Measurements from ENCODE around the gene KANSL1.

KANSL1 gene

DNA sequence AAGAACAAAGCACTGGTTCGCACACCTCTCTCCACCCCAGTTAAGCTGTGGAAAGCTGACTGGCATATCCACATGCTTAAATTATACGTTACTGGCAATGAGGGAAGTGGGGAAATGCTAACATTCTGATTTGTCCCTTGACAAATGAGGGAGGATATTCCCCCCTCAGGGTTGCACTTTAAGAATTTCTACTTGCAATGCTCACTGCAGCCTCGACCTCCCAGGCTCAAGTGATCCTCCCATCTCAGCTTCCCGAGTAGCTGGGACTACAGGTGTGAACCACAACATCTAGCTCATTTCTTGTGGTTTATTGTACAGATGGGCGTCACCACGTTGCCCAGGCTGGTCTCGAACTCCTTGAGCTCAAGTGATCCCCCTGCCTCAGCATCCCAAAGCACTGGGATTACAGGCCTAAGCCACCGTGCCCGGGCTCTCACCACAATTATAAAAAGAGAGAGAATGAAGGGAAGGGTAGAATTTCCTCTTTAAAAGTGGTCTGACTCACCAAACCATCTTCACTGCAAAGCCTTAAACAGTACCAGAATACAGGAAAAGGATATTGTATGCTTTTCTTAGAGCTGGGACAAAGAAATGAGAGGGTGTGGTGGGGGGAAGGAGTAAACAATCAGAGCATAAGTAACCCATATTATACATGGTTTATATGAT lies 38.9 kb downstream of the KANSL1 start:
- Histone ChIP-seq H3K4me3 (ENCODE audit: control insufficient read depth in 1 of 7, extremely low read depth in 1 of 7, insufficient read depth in 4 of 7, low read depth in 2 of 7, low read length in 6 of 7) (no peak overlapping the region), H3K27ac (ENCODE audit: insufficient read depth in 1 of 2, low read depth in 1 of 2, low read length in 2 of 2, poor library complexity in 1 of 2, severe bottlenecking in 2 of 2) (no peak overlapping the region), H3K4me1 (ENCODE audit: control extremely low read depth in 1 of 4, control insufficient read depth in 4 of 4, insufficient read depth in 4 of 4, low read length in 3 of 4) (peaks cover 8 to 65% (median 28%) of the 10 kb centered on the region in 4 experiments), H3K9me3 (ENCODE audit: control extremely low read depth in 1 of 5, control insufficient read depth in 4 of 5, insufficient read depth in 2 of 5, low read depth in 1 of 5, low read length in 4 of 5) (no peaks in the 10 kb centered on the region), H3K36me3 (ENCODE audit: control insufficient read depth in 4 of 4, insufficient read depth in 4 of 4, low read length in 3 of 4) (peaks cover 0 to 2% (median 0%) of the 10 kb centered on the region in 4 experiments), H3K27me3 (replicated peaks in 2 of 5; ENCODE audit: control insufficient read depth in 4 of 5, insufficient read depth in 5 of 5, low read length in 4 of 5) (no peaks in the 10 kb centered on the region)
- POLR2A ChIA-PET: no interaction called here
- CTCF ChIA-PET: interaction anchor here (1.0 to 1.5 kb wide), 7 partner anchors 9 to 64 kb away, joined by 3 to 7 read pairs (median 4); no protein-coding TSS in a partner anchor
- WGBS (ENCODE audit: insufficient coverage): 47% methylated on average over 7 of the region's 9 CpGs
- DNase-seq: peak in 2 of 3 donors; percentile 62 to 73

DNA sequence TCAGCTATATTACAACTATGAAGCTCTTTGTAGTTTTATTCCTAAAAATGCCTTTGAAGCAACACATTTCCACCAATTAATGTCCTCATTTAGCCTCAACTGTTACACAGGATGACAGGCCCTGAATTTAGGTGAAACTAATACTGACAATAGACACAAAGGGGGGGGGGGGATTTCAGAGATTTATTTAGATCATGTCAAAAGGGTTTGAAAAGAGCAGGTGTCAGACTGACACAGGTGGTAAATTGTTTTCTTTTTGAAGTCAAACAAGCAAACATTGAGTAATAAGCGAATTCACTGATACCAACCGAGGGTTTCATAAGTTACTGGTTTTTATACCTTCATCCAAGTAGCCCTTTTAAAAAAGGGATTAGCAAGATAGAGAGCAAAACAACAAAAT lies 40.8 kb downstream of the KANSL1 start:
- H3K27ac ChIP-seq (ENCODE audit: insufficient read depth in 1 of 2, low read depth in 1 of 2, low read length in 2 of 2, poor library complexity in 1 of 2, severe bottlenecking in 2 of 2): no peak overlapping the region
- DNase-seq: no peak
- no peaks in the 10 kb centered on the region for H3K27me3 ChIP-seq (replicated peaks in 2 of 5; ENCODE audit: control insufficient read depth in 4 of 5, insufficient read depth in 5 of 5, low read length in 4 of 5)
- WGBS (ENCODE audit: insufficient coverage): 83% methylated on average over 1 of the region's 2 CpGs
- ChIA-PET POLR2A (no interaction called here), CTCF (interaction anchor here (0.9 to 1.1 kb wide), 2 partner anchors 9 to 20 kb away, joined by 3 to 6 read pairs; no protein-coding TSS in a partner anchor)
- H3K36me3 ChIP-seq (ENCODE audit: control insufficient read depth in 4 of 4, insufficient read depth in 4 of 4, low read length in 3 of 4): no peaks in the 10 kb centered on the region
- H3K9me3 ChIP-seq (ENCODE audit: control extremely low read depth in 1 of 5, control insufficient read depth in 4 of 5, insufficient read depth in 2 of 5, low read depth in 1 of 5, low read length in 4 of 5): no peaks in the 10 kb centered on the region
- H3K4me3 ChIP-seq (ENCODE audit: control insufficient read depth in 1 of 7, extremely low read depth in 1 of 7, insufficient read depth in 4 of 7, low read depth in 2 of 7, low read length in 6 of 7): no peak overlapping the region
- H3K4me1 ChIP-seq (ENCODE audit: control extremely low read depth in 1 of 4, control insufficient read depth in 4 of 4, insufficient read depth in 4 of 4, low read length in 3 of 4): peaks cover 8 to 73% (median 26%) of the 10 kb centered on the region in 4 experiments

DNA sequence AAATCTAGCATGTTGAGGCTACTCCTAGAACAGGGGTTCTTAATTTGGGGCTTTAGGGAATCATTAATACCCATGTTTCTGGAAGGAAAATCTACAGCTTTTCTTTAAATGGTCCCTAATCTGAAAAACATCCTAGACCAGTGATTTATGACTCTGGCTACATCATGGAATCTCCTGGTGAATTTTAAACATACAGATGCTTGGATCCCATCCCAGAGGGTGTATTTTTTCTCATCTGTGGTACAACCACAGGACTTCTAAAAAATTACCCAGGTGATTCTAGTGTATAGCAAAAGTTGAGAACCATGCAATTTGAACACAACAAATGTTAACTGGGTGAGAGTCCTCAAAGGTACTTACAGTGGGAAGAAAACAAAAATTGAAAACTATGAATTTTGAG lies 41.5 kb downstream of the KANSL1 start:
- CTCF ChIA-PET: interaction anchor here (1.1 kb wide), 1 partner anchor 9 kb away, joined by 6 read pairs; no protein-coding TSS in a partner anchor
- no peak for DNase-seq
- no peaks in the 10 kb centered on the region for H3K9me3 ChIP-seq (ENCODE audit: control extremely low read depth in 1 of 5, control insufficient read depth in 4 of 5, insufficient read depth in 2 of 5, low read depth in 1 of 5, low read length in 4 of 5)
- H3K27me3 ChIP-seq (replicated peaks in 2 of 5; ENCODE audit: control insufficient read depth in 4 of 5, insufficient read depth in 5 of 5, low read length in 4 of 5): no peaks in the 10 kb centered on the region
- no peak overlapping the region for H3K27ac ChIP-seq (ENCODE audit: insufficient read depth in 1 of 2, low read depth in 1 of 2, low read length in 2 of 2, poor library complexity in 1 of 2, severe bottlenecking in 2 of 2)
- H3K4me1 ChIP-seq (ENCODE audit: control extremely low read depth in 1 of 4, control insufficient read depth in 4 of 4, insufficient read depth in 4 of 4, low read length in 3 of 4): peaks cover 8 to 72% (median 23%) of the 10 kb centered on the region in 4 experiments
- H3K4me3 ChIP-seq (ENCODE audit: control insufficient read depth in 1 of 7, extremely low read depth in 1 of 7, insufficient read depth in 4 of 7, low read depth in 2 of 7, low read length in 6 of 7): no peak overlapping the region
- H3K36me3 ChIP-seq (ENCODE audit: control insufficient read depth in 4 of 4, insufficient read depth in 4 of 4, low read length in 3 of 4): no peaks in the 10 kb centered on the region
- POLR2A ChIA-PET: no interaction called here

DNA sequence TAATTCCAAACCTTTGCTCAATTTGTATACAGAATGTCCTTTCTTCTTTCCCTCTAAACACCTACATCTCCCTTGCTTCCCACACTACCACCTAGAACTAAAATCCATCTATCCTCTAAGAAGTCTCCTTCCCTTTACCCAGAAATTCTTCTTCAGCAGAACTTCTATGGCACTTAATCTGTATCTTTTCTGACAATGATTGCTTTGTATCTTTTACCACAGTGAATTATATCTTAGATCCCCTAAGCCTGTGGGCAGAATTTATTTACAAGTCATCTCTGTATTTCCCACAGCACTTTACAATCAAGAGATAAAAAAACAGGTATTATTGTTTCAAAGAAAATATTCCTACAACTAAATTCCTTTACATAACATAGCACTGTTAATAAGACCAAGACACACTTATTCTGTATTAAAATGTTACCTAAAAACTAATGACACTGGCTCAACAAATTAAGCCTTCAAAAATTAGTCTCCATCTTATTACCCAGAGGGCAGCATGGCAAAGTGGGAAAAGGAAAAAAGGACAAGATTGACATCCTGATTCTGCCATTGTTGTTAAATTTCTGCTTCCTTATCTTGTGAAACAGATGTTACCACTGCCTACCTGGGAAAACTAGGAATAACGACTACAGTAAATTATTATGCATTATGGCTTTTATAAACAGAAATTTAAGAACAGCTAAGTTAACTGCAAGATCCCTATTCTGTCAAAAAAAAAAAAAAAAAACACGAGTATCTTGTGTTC lies 42.8 kb downstream of the KANSL1 start:
- Histone ChIP-seq H3K36me3 (ENCODE audit: control insufficient read depth in 4 of 4, insufficient read depth in 4 of 4, low read length in 3 of 4) (no peaks in the 10 kb centered on the region), H3K4me3 (ENCODE audit: control insufficient read depth in 1 of 7, extremely low read depth in 1 of 7, insufficient read depth in 4 of 7, low read depth in 2 of 7, low read length in 6 of 7) (no peak overlapping the region), H3K4me1 (ENCODE audit: control extremely low read depth in 1 of 4, control insufficient read depth in 4 of 4, insufficient read depth in 4 of 4, low read length in 3 of 4) (peaks cover 8 to 78% (median 19%) of the 10 kb centered on the region in 4 experiments), H3K9me3 (ENCODE audit: control extremely low read depth in 1 of 5, control insufficient read depth in 4 of 5, insufficient read depth in 2 of 5, low read depth in 1 of 5, low read length in 4 of 5) (no peaks in the 10 kb centered on the region), H3K27me3 (replicated peaks in 2 of 5; ENCODE audit: control insufficient read depth in 4 of 5, insufficient read depth in 5 of 5, low read length in 4 of 5) (no peaks in the 10 kb centered on the region), H3K27ac (ENCODE audit: insufficient read depth in 1 of 2, low read depth in 1 of 2, low read length in 2 of 2, poor library complexity in 1 of 2, severe bottlenecking in 2 of 2) (no peak overlapping the region)
- POLR2A ChIA-PET: no interaction called here
- CTCF ChIA-PET: interaction anchor here (0.6 to 0.7 kb wide), 2 partner anchors 17 to 1133 kb away, joined by 3 to 4 read pairs; no protein-coding TSS in a partner anchor
- WGBS (ENCODE audit: insufficient coverage): no CpG with 5 or more reads among the region's 2 CpGs
- DNase-seq: no peak

DNA sequence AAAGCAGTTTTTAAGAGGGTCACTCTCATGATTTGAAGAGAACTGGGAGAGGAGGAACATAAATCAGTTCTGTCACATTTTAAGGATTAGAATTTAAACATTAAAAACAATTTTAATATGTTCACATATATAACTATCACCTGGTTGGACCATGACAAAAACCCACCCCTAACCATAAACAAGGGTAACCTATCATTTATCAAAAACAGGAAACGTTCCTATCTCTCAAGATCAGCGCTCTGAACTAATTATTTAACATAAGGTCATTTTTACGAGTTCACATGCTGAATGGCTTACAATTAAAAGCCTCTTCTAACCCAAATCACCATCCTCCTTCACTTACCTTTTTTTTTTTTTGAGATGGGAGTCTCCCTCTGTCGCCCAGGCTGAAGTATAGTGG lies 45.0 kb downstream of the KANSL1 start:
- peaks cover 3 to 66% (median 7%) of the 10 kb centered on the region in 4 experiments for H3K4me1 ChIP-seq (ENCODE audit: control extremely low read depth in 1 of 4, control insufficient read depth in 4 of 4, insufficient read depth in 4 of 4, low read length in 3 of 4)
- H3K36me3 ChIP-seq (ENCODE audit: control insufficient read depth in 4 of 4, insufficient read depth in 4 of 4, low read length in 3 of 4): no peaks in the 10 kb centered on the region
- H3K27me3 ChIP-seq (replicated peaks in 2 of 5; ENCODE audit: control insufficient read depth in 4 of 5, insufficient read depth in 5 of 5, low read length in 4 of 5): no peaks in the 10 kb centered on the region
- ChIA-PET CTCF (no interaction called here), POLR2A (no interaction called here)
- DNase-seq: no peak
- H3K27ac ChIP-seq (ENCODE audit: insufficient read depth in 1 of 2, low read depth in 1 of 2, low read length in 2 of 2, poor library complexity in 1 of 2, severe bottlenecking in 2 of 2): peak overlapping the region in 1 of 2 experiments; percentile 8
- no peaks in the 10 kb centered on the region for H3K9me3 ChIP-seq (ENCODE audit: control extremely low read depth in 1 of 5, control insufficient read depth in 4 of 5, insufficient read depth in 2 of 5, low read depth in 1 of 5, low read length in 4 of 5)
- no peak overlapping the region for H3K4me3 ChIP-seq (ENCODE audit: control insufficient read depth in 1 of 7, extremely low read depth in 1 of 7, insufficient read depth in 4 of 7, low read depth in 2 of 7, low read length in 6 of 7)
- WGBS (ENCODE audit: insufficient coverage): 54% methylated on average over 3 of the region's 4 CpGs

DNA sequence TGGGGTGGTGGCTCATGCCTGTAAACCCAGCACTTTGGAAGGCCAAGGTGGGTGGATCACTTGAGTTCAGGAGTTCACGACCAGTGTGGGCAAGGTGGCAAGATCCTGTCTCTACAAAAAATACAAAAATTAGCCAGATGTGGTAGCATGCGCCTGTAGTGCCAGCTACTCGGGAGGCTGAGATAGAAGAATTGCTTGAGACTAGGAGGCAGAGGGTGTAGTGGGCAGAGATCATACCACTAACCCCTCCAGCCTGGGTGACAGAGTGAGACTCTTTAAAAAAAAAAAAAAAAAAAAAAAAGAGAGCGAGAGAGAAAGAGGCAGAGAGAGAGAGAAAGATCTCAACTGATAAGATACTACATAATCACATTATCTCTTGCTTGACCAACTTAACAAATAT lies 45.9 kb downstream of the KANSL1 start:
- POLR2A ChIA-PET: no interaction called here
- 89% methylated on average over 1 of the region's 4 CpGs for WGBS (ENCODE audit: insufficient coverage)
- peaks cover 3 to 61% (median 4%) of the 10 kb centered on the region in 4 experiments for H3K4me1 ChIP-seq (ENCODE audit: control extremely low read depth in 1 of 4, control insufficient read depth in 4 of 4, insufficient read depth in 4 of 4, low read length in 3 of 4)
- DNase-seq: no peak
- CTCF ChIA-PET: no interaction called here
- no peak overlapping the region for H3K4me3 ChIP-seq (ENCODE audit: control insufficient read depth in 1 of 7, extremely low read depth in 1 of 7, insufficient read depth in 4 of 7, low read depth in 2 of 7, low read length in 6 of 7)
- no peaks in the 10 kb centered on the region for H3K9me3 ChIP-seq (ENCODE audit: control extremely low read depth in 1 of 5, control insufficient read depth in 4 of 5, insufficient read depth in 2 of 5, low read depth in 1 of 5, low read length in 4 of 5)
- H3K36me3 ChIP-seq (ENCODE audit: control insufficient read depth in 4 of 4, insufficient read depth in 4 of 4, low read length in 3 of 4): no peaks in the 10 kb centered on the region
- H3K27me3 ChIP-seq (replicated peaks in 2 of 5; ENCODE audit: control insufficient read depth in 4 of 5, insufficient read depth in 5 of 5, low read length in 4 of 5): no peaks in the 10 kb centered on the region
- H3K27ac ChIP-seq (ENCODE audit: insufficient read depth in 1 of 2, low read depth in 1 of 2, low read length in 2 of 2, poor library complexity in 1 of 2, severe bottlenecking in 2 of 2): no peak overlapping the region

DNA sequence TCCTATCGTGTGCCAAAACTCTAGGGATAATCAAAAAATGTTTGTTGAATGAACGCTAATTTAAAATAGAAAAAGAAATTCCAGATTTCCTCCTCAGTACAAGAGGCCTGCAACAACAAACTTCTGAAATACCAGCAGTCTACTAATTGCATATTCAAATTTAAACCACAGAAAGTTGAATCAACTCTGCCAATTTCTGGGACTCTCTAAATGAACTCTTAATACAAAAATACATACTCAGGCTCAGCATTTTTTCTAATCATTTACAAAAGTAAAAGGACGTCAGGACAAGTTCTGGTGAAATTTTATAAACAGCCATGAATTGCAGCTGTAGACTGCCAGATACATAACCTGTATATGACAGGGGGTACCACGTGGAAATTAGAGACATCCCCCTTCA lies 49.0 kb downstream of the KANSL1 start:
- CTCF ChIA-PET: interaction anchor here (1.2 to 2.0 kb wide), 2 partner anchors 8 to 27 kb away, joined by 3 to 6 read pairs; no protein-coding TSS in a partner anchor
- H3K36me3 ChIP-seq (ENCODE audit: control insufficient read depth in 4 of 4, insufficient read depth in 4 of 4, low read length in 3 of 4): no peaks in the 10 kb centered on the region
- no peaks in the 10 kb centered on the region for H3K9me3 ChIP-seq (ENCODE audit: control extremely low read depth in 1 of 5, control insufficient read depth in 4 of 5, insufficient read depth in 2 of 5, low read depth in 1 of 5, low read length in 4 of 5)
- POLR2A ChIA-PET: interaction anchor here (1.1 kb wide), 1 partner anchor 49 kb away, joined by 3 read pairs; the partner anchor contains the start of gene KANSL1
- 92% methylated on average over 3 of the region's 4 CpGs for WGBS (ENCODE audit: insufficient coverage)
- H3K4me3 ChIP-seq (ENCODE audit: control insufficient read depth in 1 of 7, extremely low read depth in 1 of 7, insufficient read depth in 4 of 7, low read depth in 2 of 7, low read length in 6 of 7): no peak overlapping the region
- no peak for DNase-seq
- no peaks in the 10 kb centered on the region for H3K27me3 ChIP-seq (replicated peaks in 2 of 5; ENCODE audit: control insufficient read depth in 4 of 5, insufficient read depth in 5 of 5, low read length in 4 of 5)
- H3K27ac ChIP-seq (ENCODE audit: insufficient read depth in 1 of 2, low read depth in 1 of 2, low read length in 2 of 2, poor library complexity in 1 of 2, severe bottlenecking in 2 of 2): peak overlapping the region in 1 of 2 experiments; percentile 28
- H3K4me1 ChIP-seq (ENCODE audit: control extremely low read depth in 1 of 4, control insufficient read depth in 4 of 4, insufficient read depth in 4 of 4, low read length in 3 of 4): peaks cover 0 to 62% (median 9%) of the 10 kb centered on the region in 4 experiments
